Measurements from ENCODE around the gene RAI1. TPM values are rescaled to one million over a fixed set of nuclear protein-coding genes. Genes with fewer than 3 reads are reported as not detected.
A peak's percentile ranks its signal among the peaks of the same experiment; 100 is the strongest.

Gene RAI1
- total and polyA plus RNA-seq, 12 donors = 4.2 to 37.3 (median 26.9) TPM

GRCh38 chr17:17778308-17779014 is 97.2 kb downstream of the RAI1 start:
- peak in 6 of 7 donors; percentile 30 to 73 (median 51) for DNase-seq
- no peak overlapping the region for H3K4me3 ChIP-seq
- peak overlapping the region in 2 of 5 donors; percentile 69 for H3K27ac ChIP-seq
- H3K4me1 ChIP-seq (replicated peaks in 1 of 2) = peaks cover 14 to 60% of the 10 kb centered on the region in 2 donors
- no peaks in the 10 kb centered on the region for H3K36me3 ChIP-seq (replicated peaks in 1 of 2)
- H3K9me3 ChIP-seq (replicated peaks in 1 of 3) = no peaks in the 10 kb centered on the region
- 59 to 81% (median 68%) methylated on average over 3 to 8 of the region's 8 CpGs for WGBS, 4 donors
- intact Hi-C loops (cut with DNase I) = no loop called here
- H3K27me3 ChIP-seq = no peaks in the 10 kb centered on the region
- no peak for TF ChIP-seq CTCF (IDR thresholded peaks at IDR 0.05)
- no peak for TF ChIP-seq POLR2A (IDR thresholded peaks at IDR 0.05)

- 48 to 86% (median 67%) methylated on average over 7 to 16 of the region's 16 CpGs for WGBS, 4 donors
- H3K9me3 ChIP-seq (replicated peaks in 1 of 3) = no peaks in the 10 kb centered on the region
- TF ChIP-seq POLR2A (IDR thresholded peaks at IDR 0.05) (no peak), CTCF (IDR thresholded peaks at IDR 0.05) (no peak)
- no peak overlapping the region for H3K4me3 ChIP-seq
- intact Hi-C loops (cut with DNase I) = no loop called here
- H3K27me3 ChIP-seq = no peaks in the 10 kb centered on the region
- peak overlapping the region in 3 of 5 donors; percentile 34 to 69 (median 69) for H3K27ac ChIP-seq
- no peak for DNase-seq
- no peaks in the 10 kb centered on the region for H3K36me3 ChIP-seq (replicated peaks in 1 of 2)
- peaks cover 21 to 60% of the 10 kb centered on the region in 2 donors for H3K4me1 ChIP-seq (replicated peaks in 1 of 2)
Measured at GRCh38 chr17:17779015-17779611, 97.9 kb downstream of the RAI1 start.

- Histone ChIP-seq H3K36me3 (replicated peaks in 1 of 2) (no peaks in the 10 kb centered on the region), H3K4me3 (no peak overlapping the region), H3K9me3 (replicated peaks in 1 of 3) (no peaks in the 10 kb centered on the region), H3K27ac (peak overlapping the region in 4 of 5 donors; percentile 9 to 81 (median 50)), H3K4me1 (replicated peaks in 1 of 2) (peaks cover 32 to 75% of the 10 kb centered on the region in 2 donors), H3K27me3 (no peaks in the 10 kb centered on the region)
- no peak for TF ChIP-seq POLR2A (IDR thresholded peaks at IDR 0.05)
- TF ChIP-seq CTCF (IDR thresholded peaks at IDR 0.05) = peak in 1 of 6 experiments; percentile 10
- DNase-seq = peak in 1 of 7 donors; percentile 72
- intact Hi-C loops (cut with DNase I) = no loop called here
- WGBS, 4 donors = 56 to 73% (median 60%) methylated on average over 8 to 11 of the region's 11 CpGs
Measured at GRCh38 chr17:17780922-17781590, 99.8 kb downstream of the RAI1 start.

Measured in adrenal gland (tissue), 12 donors.